ENCODE data around the gene API5.

DNA sequence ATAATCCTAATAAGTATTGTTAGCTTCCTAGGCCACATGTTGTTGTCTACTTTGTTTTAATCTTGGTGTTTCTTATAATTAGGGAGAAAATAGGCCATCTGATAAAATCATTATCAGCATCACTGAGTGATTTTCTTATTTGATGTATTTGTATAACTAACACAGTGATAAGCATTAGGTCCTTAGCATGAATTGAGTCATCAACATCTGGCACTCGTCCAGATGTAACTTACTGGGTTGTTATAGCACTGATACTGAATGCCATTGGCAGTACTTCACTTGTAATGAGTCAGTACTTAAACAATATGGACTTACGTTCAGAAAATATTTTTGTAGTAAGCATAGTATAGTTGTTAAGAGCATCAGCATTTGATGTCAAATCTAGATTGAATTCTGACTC lies 16.2 kb downstream of the API5 start:
- TF ChIP-seq, protein P1, sequence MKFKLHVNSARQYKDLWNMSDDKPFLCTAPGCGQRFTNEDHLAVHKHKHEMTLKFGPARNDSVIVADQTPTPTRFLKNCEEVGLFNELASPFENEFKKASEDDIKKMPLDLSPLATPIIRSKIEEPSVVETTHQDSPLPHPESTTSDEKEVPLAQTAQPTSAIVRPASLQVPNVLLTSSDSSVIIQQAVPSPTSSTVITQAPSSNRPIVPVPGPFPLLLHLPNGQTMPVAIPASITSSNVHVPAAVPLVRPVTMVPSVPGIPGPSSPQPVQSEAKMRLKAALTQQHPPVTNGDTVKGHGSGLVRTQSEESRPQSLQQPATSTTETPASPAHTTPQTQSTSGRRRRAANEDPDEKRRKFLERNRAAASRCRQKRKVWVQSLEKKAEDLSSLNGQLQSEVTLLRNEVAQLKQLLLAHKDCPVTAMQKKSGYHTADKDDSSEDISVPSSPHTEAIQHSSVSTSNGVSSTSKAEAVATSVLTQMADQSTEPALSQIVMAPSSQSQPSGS (CRISPR knock-in tag; IDR thresholded peaks at IDR 0.05; ENCODE audit: borderline replicate concordance, low read depth), result no peak
- TF ChIP-seq CTCF (IDR thresholded peaks at IDR 0.05), result no peak
- no peak for TF ChIP-seq CREB1 (CRISPR knock-in tag; IDR thresholded peaks at IDR 0.05)

Data from WTC11 (cell line).